Body of pancreas (tissue), 4 donors: Measurements from ENCODE around the gene ADAMTS15.

ENCODE experiments used
- POLR2A ChIP-seq, 3 donors: fragments of 450-650 bp; IDR thresholded peaks; one replicate each; pipeline ENCODE4 v1.6.1; 2016; ENCODE audit warnings: antibody characterized with exemption in 3 of 3, mild to moderate bottlenecking in 2 of 3
- TF ChIP-seq, protein P1 (sequence below), 7 experiments: fragments of 450-650 bp in 4 of 7; fragments of 200-600 bp in 3 of 7; sonication (generic) in 3 of 7; IDR thresholded peaks; one replicate each; pipeline ENCODE4 v1.5.1; 2016 to 2019; ENCODE audit warnings: antibody characterized with exemption in 7 of 7

DNA sequence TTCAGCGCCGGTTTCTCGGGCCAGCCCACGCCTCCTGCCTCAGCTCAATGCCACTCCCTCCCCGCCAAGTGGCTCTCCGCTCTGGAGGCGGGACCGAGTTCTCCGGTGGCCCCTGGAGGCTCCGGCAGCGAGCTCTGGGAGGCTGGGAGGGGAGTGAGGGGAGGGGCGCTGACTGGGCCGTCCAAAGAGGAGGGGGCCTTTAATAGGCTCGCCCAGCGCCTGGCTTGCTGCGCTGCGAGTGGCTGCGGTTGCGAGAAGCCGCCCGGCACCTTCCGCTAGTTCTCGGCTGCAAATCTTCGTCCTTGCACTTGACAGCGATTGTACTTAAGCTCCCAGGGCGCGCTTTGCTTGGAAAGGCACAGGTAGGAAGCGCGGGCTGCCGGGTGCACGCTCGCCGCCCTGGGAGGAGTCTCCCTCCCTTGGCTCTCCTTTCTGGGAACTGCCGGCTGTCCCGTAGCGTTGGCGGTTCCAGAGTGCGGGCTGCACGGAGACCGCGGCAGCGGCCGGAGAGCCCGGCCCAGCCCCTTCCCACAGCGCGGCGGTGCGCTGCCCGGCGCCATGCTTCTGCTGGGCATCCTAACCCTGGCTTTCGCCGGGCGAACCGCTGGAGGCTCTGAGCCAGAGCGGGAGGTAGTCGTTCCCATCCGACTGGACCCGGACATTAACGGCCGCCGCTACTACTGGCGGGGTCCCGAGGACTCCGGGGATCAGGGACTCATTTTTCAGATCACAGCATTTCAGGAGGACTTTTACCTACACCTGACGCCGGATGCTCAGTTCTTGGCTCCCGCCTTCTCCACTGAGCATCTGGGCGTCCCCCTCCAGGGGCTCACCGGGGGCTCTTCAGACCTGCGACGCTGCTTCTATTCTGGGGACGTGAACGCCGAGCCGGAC is at the start of gene ADAMTS15:
- TF ChIP-seq, protein P1, sequence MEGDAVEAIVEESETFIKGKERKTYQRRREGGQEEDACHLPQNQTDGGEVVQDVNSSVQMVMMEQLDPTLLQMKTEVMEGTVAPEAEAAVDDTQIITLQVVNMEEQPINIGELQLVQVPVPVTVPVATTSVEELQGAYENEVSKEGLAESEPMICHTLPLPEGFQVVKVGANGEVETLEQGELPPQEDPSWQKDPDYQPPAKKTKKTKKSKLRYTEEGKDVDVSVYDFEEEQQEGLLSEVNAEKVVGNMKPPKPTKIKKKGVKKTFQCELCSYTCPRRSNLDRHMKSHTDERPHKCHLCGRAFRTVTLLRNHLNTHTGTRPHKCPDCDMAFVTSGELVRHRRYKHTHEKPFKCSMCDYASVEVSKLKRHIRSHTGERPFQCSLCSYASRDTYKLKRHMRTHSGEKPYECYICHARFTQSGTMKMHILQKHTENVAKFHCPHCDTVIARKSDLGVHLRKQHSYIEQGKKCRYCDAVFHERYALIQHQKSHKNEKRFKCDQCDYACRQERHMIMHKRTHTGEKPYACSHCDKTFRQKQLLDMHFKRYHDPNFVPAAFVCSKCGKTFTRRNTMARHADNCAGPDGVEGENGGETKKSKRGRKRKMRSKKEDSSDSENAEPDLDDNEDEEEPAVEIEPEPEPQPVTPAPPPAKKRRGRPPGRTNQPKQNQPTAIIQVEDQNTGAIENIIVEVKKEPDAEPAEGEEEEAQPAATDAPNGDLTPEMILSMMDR (IDR thresholded peaks at IDR 0.05): no peak
- TF ChIP-seq POLR2A (IDR thresholded peaks at IDR 0.05): no peak
